Trophoblast cell (in vitro differentiated cells and primary cell): ENCODE data around the gene GTF2E1.

Source experiments
- DNase-seq, 2 donors: peaks; one replicate each; pipeline ENCODE4 v3.0.0-alpha.2; 2016
- H2AFZ ChIP-seq: 2 replicates; pipeline ENCODE4 v1.6.1; 2013; ENCODE audit warnings: low read length, moderate library complexity, mild to moderate bottlenecking; ENCODE audit not compliant: insufficient read depth, poor library complexity
- H2AK5ac ChIP-seq: 2 replicates; pipeline ENCODE4 v1.6.1; 2013; ENCODE audit warnings: mild to moderate bottlenecking, low read length
- H2BK120ac ChIP-seq: 2 replicates; pipeline ENCODE4 v1.6.1; 2013; ENCODE audit warnings: low read length, mild to moderate bottlenecking, moderate library complexity; ENCODE audit not compliant: insufficient read depth, poor library complexity
- H2BK12ac ChIP-seq: 2 replicates; pipeline ENCODE4 v1.6.1; 2013; ENCODE audit warnings: mild to moderate bottlenecking, low read length, moderate library complexity
- H2BK5ac ChIP-seq: 2 replicates; pipeline ENCODE4 v1.6.1; 2013; ENCODE audit warnings: low read length, low read depth, moderate library complexity, mild to moderate bottlenecking; ENCODE audit not compliant: poor library complexity
- H3K14ac ChIP-seq: 2 replicates; pipeline ENCODE4 v1.6.1; 2013; ENCODE audit warnings: mild to moderate bottlenecking, low read length
- H3K18ac ChIP-seq: 2 replicates; pipeline ENCODE4 v1.6.1; 2013; ENCODE audit warnings: mild to moderate bottlenecking, low read length
- H3K23ac ChIP-seq: 2 replicates; pipeline ENCODE4 v1.6.1; 2013; ENCODE audit warnings: low read length
- H3K27ac ChIP-seq: 2 replicates; pipeline ENCODE4 v1.5.1; 2013; ENCODE audit warnings: low read depth, mild to moderate bottlenecking, inconsistent platforms, low read length, moderate library complexity
- H3K27me3 ChIP-seq: 2 replicates; pipeline ENCODE4 v1.6.1; 2013; ENCODE audit warnings: inconsistent platforms, mild to moderate bottlenecking, low read length, moderate library complexity; ENCODE audit not compliant: insufficient read depth
- H3K36me3 ChIP-seq, 2 experiments: 1 replicate in 1 of 2; 2 replicates in 1 of 2; pipeline ENCODE4 v1.6.1; 2013; ENCODE audit warnings: low read length in 2 of 2, mild to moderate bottlenecking in 2 of 2, moderate library complexity in 1 of 2; ENCODE audit not compliant: insufficient read depth in 2 of 2, control insufficient read depth in 1 of 2
- H3K4ac ChIP-seq: 2 replicates; pipeline ENCODE4 v1.6.1; 2013; ENCODE audit warnings: low read depth, mild to moderate bottlenecking, low read length, moderate library complexity
- H3K4me1 ChIP-seq, 2 experiments: 1 replicate in 1 of 2; 2 replicates in 1 of 2; pipeline ENCODE4 v1.6.1; 2013; ENCODE audit warnings: low read length in 2 of 2, mild to moderate bottlenecking in 2 of 2, moderate library complexity in 1 of 2; ENCODE audit not compliant: insufficient read depth in 2 of 2, control insufficient read depth in 1 of 2
- H3K4me2 ChIP-seq: 2 replicates; pipeline ENCODE4 v1.6.1; 2013; ENCODE audit warnings: inconsistent platforms, mild to moderate bottlenecking, low read length, moderate library complexity
- H3K4me3 ChIP-seq: 2 replicates; pipeline ENCODE4 v1.5.1; 2013; ENCODE audit warnings: mild to moderate bottlenecking, low read depth, low read length, inconsistent platforms
- H3K79me1 ChIP-seq: one replicate; pipeline ENCODE4 v1.6.1; 2013; ENCODE audit warnings: low read length
- H3K79me2 ChIP-seq: 2 replicates; pipeline ENCODE4 v1.6.1; 2013; ENCODE audit warnings: low read length, mild to moderate bottlenecking; ENCODE audit not compliant: control insufficient read depth, insufficient read depth, poor library complexity
- H3K9ac ChIP-seq: 2 replicates; pipeline ENCODE4 v1.6.1; 2013; ENCODE audit warnings: mild to moderate bottlenecking, low read length
- H3K9me3 ChIP-seq: 2 replicates; pipeline ENCODE4 v1.6.1; 2013; ENCODE audit warnings: low read depth, mild to moderate bottlenecking, control low read depth, inconsistent platforms, low read length; ENCODE audit not compliant: insufficient read depth
- H4K12ac ChIP-seq: 2 replicates; pipeline ENCODE4 v1.6.1; 2013; ENCODE audit warnings: low read depth, mild to moderate bottlenecking, low read length, moderate library complexity
- H4K8ac ChIP-seq: 2 replicates; pipeline ENCODE4 v1.6.1; 2013; ENCODE audit warnings: low read depth, mild to moderate bottlenecking, low read length, moderate library complexity
- H4K91ac ChIP-seq: one replicate; pipeline ENCODE4 v1.6.1; 2013; ENCODE audit warnings: low read depth, mild to moderate bottlenecking, low read length, moderate library complexity
- WGBS: extraction: QIAGEN DNeasy Blood & Tissue Kit; methylation state at CpG from one replicate; pipeline ENCODE4 v1.1.7; 2013; ENCODE audit warnings: missing lambda C conversion rate; ENCODE audit not compliant: insufficient read length, insufficient coverage; ENCODE audit errors: extremely low coverage; 5-methylcytosine and 5-hydroxymethylcytosine counted together

Gene GTF2E1

GRCh38 chr3:120741320-120741719, 1.2 kb upstream of the GTF2E1 start:
- no peak for DNase-seq
- Histone ChIP-seq H3K79me2 (peaks cover 8% of the 10 kb centered on the region), H2BK5ac (no peak overlapping the region), H2BK120ac (no peak overlapping the region), H4K8ac (no peak overlapping the region), H3K4me2 (no peak overlapping the region), H4K91ac (no peak overlapping the region), H4K12ac (no peak overlapping the region), H3K4ac (no peak overlapping the region), H3K9ac (no peak overlapping the region), H3K36me3 (peaks cover 7 to 9% of the 10 kb centered on the region in 2 experiments), H2BK12ac (no peak overlapping the region), H3K14ac (no peak overlapping the region), H2AFZ (no peak overlapping the region), H3K79me1 (peaks cover 5% of the 10 kb centered on the region), H3K18ac (no peak overlapping the region), H2AK5ac (no peak overlapping the region), H3K23ac (no peak overlapping the region), H3K4me1 (peaks cover 3 to 5% of the 10 kb centered on the region in 2 experiments), H3K27ac (no peak overlapping the region), H3K9me3 (peaks cover 6% of the 10 kb centered on the region), H3K4me3 (no peak overlapping the region), H3K27me3 (no peaks in the 10 kb centered on the region)
- no CpG with 5 or more reads among the region's 3 CpGs for WGBS

- Histone ChIP-seq H3K27me3 (no peaks in the 10 kb centered on the region), H4K12ac (peak overlapping the region; percentile 57), H2BK120ac (no peak overlapping the region), H3K4me3 (peak overlapping the region; percentile 91), H3K79me1 (peaks cover 5% of the 10 kb centered on the region), H3K23ac (no peak overlapping the region), H3K9me3 (peaks cover 6% of the 10 kb centered on the region), H3K18ac (no peak overlapping the region), H3K4me2 (peak overlapping the region; percentile 72), H3K36me3 (peaks cover 7 to 9% of the 10 kb centered on the region in 2 experiments), H3K14ac (no peak overlapping the region), H4K91ac (no peak overlapping the region), H3K4me1 (peaks cover 3 to 5% of the 10 kb centered on the region in 2 experiments), H3K79me2 (peaks cover 8% of the 10 kb centered on the region), H2AK5ac (no peak overlapping the region), H4K8ac (peak overlapping the region; percentile 62), H3K27ac (peak overlapping the region; percentile 96), H2AFZ (peak overlapping the region; percentile 45), H3K4ac (no peak overlapping the region), H2BK12ac (no peak overlapping the region), H3K9ac (no peak overlapping the region), H2BK5ac (no peak overlapping the region)
- no CpG with 5 or more reads among the region's 10 CpGs for WGBS
- DNase-seq = no peak
Observed at GRCh38 chr3:120741837-120742197, 727 bp upstream of the GTF2E1 start.

- Histone ChIP-seq H3K9ac (peak overlapping the region; percentile 83), H4K12ac (peak overlapping the region; percentile 29), H3K27me3 (no peaks in the 10 kb centered on the region), H3K4me2 (peak overlapping the region; percentile 82), H3K14ac (peak overlapping the region; percentile 78), H4K91ac (peak overlapping the region; percentile 22), H3K79me1 (peaks cover 5% of the 10 kb centered on the region), H3K4me3 (peak overlapping the region; percentile 87), H3K36me3 (peaks cover 5% of the 10 kb centered on the region in 2 experiments), H3K27ac (peak overlapping the region; percentile 14), H3K18ac (peak overlapping the region; percentile 4), H4K8ac (peak overlapping the region; percentile 74), H3K4me1 (peaks cover 3 to 5% of the 10 kb centered on the region in 2 experiments), H2AK5ac (peak overlapping the region; percentile 38), H3K9me3 (peaks cover 4% of the 10 kb centered on the region), H3K4ac (peak overlapping the region; percentile 57), H3K79me2 (peaks cover 8% of the 10 kb centered on the region), H3K23ac (no peak overlapping the region), H2BK120ac (no peak overlapping the region), H2AFZ (peak overlapping the region; percentile 9), H2BK5ac (peak overlapping the region; percentile 67), H2BK12ac (no peak overlapping the region)
- peak in 1 of 2 donors; percentile 4 for DNase-seq
- no CpG with 5 or more reads among the region's 26 CpGs for WGBS
Observed at GRCh38 chr3:120742849-120743365, 363 bp downstream of the GTF2E1 start.

- H3K14ac ChIP-seq = no peak overlapping the region
- peaks cover 3 to 5% of the 10 kb centered on the region in 2 experiments for H3K4me1 ChIP-seq
- no peaks in the 10 kb centered on the region for H3K36me3 ChIP-seq
- no peak overlapping the region for H2AFZ ChIP-seq
- peak overlapping the region; percentile 57 for H3K4ac ChIP-seq
- H2BK5ac ChIP-seq = no peak overlapping the region
- H4K12ac ChIP-seq = no peak overlapping the region
- no peak for DNase-seq
- H3K9me3 ChIP-seq = no peaks in the 10 kb centered on the region
- no peak overlapping the region for H3K18ac ChIP-seq
- no peaks in the 10 kb centered on the region for H3K27me3 ChIP-seq
- H3K4me2 ChIP-seq = peak overlapping the region; percentile 82
- H2BK120ac ChIP-seq = no peak overlapping the region
- H3K79me2 ChIP-seq = peaks cover 8% of the 10 kb centered on the region
- H3K4me3 ChIP-seq = no peak overlapping the region
- H4K8ac ChIP-seq = no peak overlapping the region
- WGBS = no CpG with 5 or more reads among the region's 6 CpGs
- no peak overlapping the region for H2AK5ac ChIP-seq
- H3K9ac ChIP-seq = no peak overlapping the region
- H2BK12ac ChIP-seq = no peak overlapping the region
- H3K23ac ChIP-seq = peak overlapping the region; percentile 37
- H4K91ac ChIP-seq = no peak overlapping the region
- H3K27ac ChIP-seq = no peak overlapping the region
- peaks cover 5% of the 10 kb centered on the region for H3K79me1 ChIP-seq
Observed at GRCh38 chr3:120743556-120744195, 1.1 kb downstream of the GTF2E1 start.
